Measurements from ENCODE around the gene CPAMD8.

The CPAMD8 gene

DNA sequence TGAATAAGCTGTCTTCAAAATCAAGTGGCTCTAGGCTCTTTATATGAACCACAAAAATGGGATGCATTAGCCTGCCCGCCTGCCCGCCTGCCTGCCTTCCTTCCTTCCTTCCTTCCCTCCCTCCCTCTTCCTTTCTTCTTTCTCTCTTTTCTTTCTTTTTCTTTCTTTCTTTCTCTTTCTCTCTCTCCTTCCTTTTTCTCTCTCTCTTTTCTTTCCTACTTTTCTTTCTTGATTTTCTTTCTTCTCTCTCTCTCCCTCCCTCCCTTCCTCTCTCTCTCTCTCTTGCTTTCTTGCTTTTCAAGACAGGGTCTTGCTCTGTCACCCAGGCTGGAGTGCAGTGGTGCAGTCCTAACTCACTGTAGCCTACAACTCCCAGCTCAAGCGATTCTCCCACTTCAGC lies 110.9 kb downstream of the CPAMD8 start:
- no peak for DNase-seq

DNA sequence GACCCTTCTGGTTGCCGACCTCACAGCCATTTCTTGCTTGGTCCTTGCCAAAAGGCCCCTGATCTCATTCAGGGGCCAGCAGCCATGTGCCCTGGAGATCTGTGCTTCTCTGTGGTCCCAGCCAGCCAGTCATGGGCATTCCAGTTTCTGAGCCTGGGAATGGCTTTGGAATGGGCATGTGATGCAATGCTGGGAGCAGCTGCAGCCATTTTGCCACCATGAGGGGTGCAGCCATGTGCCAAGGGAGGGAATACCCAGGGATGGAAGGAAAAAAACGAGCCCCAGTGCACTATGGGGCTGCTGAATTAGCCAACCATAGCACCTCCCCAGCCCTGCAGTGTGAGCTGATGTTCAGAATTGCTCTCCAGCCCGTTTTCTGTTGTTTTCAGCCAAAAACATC lies 111.5 kb downstream of the CPAMD8 start:
- no peak for DNase-seq

DNA sequence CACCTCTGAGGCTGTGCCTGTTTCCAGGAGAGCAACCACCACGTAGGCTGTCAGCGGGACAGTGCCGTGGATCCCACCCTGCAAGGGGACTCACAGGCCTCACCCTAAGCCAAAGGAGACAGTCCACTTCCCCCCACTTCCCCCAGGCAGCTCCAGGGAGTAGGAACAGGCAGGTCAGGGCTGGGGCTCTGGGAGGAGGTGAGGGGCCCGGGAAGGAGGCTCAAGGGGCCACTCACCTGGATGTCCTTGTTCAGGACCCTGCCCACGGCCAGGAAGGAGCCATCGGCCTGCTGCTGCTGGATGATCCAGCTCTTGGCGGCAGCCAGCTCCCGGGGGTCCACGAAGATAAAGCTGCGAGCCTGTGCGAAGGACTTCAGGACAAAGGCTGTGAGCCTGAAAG lies 112.2 kb downstream of the CPAMD8 start:
- no peak for DNase-seq

DNA sequence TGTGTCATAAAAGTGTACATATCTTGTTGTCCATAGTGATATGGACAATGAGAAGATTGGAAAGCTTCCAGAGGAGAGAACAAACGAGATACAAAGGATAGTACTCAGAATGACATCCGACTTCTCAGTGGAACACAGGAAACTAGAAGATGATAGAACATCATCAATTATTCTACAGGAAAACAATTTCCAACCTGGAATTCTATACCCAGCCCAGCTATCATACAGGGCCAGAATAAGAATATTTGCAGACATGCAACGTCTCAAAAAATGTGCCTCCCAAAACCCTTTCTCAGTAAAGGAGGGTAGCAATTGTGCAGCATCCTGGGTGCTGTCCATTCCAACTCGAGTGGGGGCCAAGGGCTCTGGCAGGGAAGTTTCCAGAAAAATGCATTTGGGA lies 113.8 kb downstream of the CPAMD8 start:
- no peak for DNase-seq

DNA sequence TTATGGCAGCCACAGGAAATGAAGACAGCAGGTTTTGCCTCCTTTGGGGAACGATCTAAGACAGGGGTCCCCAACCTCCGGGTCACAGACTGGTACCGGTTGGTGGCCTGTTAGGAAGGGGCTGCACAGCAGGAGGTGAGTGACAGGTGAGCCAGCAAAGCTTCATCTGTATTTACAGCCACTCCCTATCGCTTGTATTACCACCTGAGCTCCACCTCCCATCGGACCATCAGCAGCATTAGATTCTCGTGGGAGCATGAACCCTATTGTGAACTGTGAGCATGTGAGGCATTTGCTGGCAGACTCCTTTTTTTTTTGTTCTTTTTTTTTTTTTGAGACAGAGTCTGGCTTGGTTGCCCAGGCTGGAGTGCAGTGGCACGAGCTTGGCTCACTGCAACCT lies 115.6 kb downstream of the CPAMD8 start:
- no peak for DNase-seq

DNA sequence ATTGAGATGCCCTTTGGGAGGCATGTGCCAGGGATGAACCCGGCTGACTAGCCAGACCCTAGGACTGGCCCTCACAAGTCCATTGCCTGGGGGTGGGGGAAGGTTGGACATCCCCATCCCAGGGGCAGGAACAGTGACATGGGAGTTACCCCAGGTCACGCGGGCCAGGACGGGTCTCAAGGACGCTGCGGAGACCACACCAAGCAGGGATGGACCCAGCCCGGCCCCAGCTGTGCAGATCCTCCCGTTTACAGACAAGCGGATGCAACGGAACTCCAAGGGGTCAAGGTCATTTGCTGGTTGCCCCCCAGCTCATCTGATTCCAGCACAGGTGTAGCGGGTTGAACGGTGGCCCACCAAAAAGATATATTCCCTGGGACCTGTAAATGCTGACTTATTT lies 117.9 kb downstream of the CPAMD8 start:
- no peak for DNase-seq

DNA sequence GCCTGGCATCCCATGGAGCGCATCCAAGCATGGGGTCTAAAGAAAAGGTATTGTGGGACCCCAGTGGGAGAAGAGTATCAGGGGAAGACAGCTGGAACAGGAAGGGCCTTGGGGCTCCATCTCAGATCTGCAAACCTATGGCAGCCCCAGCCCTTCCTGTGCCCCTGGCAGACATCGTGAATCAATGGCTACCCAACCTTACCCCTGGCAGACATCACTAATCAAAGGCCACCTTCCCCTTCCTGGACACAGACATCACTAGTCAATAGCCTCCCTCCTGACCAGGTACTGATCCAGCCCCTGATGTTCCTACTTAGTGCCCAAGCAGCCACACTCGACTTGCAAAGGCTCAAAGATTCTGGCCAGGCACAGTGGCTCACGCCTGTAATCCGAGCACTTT lies 122.0 kb downstream of the CPAMD8 start:
- DNase-seq: no peak

DNA sequence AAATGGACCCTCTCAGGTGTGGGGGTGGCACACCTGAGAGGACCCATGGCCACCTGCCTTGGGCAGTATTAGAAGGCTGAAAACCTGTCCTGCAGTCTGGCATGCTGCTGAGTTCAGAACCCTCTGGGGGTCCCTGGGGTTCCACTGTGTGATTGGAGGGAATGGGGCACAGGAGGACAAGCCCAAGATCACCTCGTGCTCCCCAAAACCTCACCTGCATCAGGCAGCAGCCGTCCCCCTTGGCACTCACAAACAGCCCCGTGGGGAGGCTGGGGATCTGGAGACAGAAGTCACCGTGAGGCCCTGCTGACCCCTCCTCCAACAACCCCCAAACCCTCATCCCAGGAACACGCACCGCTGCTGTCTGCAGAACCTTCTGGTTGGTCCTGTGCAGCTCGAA lies 123.3 kb downstream of the CPAMD8 start:
- no peak for DNase-seq

DNA sequence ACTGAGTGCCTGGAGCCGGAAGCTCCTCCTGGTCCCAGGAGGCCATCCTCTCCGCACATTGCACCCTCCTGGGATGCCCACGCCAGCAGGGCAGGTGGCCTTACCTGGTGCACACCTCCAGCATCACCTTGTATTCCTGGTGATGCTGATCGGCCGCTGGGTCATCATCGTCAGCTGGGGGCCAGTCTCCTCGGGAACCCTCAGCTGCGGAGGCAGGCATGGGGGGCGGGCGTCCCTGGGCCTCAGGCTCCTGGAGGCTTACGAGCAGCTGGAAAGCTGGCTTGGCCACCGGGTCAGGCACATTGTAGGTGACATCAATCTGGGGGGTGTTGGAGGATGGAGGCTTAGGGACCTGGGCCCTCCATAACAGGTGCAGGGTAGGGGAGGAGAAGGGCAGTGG lies 124.1 kb downstream of the CPAMD8 start:
- DNase-seq: no peak

DNA sequence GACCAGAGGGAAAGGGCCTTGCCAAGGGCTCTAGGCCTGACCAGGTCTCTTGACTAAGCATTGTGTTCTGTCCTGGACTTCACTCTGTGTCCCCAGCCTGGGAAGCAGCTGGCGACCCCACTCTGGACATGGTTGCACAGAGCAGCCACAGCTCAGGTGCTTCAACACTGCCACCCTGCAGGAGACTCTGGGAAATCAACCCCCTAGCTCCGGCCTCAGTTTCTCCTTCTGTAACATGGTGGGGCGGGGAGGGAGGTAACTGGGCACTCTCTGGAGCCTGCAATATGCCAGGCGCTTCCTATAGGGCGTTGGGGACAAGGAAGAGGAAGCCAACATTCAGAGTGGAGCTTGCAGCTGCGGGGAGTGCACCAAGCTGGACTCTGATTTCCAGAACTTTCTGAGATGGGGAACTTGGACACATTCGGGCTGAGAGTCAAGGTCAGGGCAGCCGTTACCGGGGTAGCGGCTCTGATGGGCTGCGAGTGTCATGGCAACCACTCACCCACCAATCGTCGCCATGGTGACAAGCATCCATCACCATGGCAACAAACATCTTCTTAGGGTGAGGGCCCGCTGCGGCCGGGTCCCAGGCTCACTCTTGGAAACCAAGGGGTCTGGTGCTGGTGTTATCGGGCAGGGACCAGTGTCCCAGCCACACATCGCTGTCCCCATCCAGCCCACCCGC lies 125.0 kb downstream of the CPAMD8 start:
- DNase-seq: peak in 2 of 4 experiments; percentile 4 to 18

DNA sequence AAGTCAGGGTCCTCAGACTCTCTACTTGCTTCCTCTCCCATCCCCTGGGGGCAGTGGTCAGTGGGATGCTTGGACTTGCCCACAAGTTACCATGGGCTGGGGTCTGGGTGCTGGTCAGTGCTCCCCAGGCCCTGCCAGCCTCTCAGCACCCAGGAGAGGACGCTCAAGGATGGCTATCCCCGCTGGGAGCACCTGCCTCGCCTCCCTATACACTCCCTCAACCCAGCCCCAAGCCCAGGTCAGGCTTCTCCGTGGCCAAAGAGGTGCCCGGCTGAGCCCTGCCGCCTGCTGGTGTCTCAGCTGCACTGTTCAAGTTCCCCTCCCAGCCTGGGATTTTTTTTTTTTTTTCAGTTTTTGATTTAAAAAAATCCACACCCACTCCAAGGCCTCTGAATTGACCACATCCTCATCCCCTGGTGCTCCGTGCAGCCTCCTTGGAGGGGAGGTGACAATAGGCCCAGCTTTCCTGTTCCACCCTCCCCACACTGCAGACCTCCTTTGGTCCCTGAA lies 127.0 kb downstream of the CPAMD8 start:
- peak; percentile 75 to 88 (median 87) for DNase-seq

DNA sequence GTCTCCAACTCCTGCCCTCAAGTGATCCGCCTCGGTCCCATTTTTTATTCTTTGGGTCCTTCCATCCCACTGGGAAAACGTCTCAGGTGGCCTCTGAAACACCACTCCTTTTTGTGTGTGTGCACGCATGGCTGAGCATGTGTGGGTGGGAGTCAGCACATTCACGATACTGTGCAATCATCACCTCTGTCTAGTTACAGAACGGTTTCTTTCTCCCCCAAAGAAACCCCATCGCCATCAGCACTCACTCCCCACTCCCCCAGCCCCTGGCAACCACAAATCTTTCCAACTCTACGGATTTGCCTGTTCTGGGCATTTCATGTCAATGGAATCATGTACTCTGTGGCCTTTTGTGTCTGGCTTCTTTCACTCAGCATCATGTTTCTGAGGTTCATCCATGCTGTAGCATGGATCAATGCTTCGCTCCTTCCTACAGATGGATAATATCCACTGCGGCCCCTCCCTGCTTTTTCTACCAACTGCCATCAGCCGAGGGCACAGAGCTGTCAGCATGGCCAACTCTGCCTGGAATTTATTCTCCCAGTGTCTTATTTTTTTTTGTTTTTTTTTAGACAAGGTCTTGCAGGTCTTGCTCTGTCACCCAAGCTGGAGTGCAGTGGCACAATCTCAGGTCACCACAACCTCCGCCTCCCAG lies 128.1 kb downstream of the CPAMD8 start:
- DNase-seq: no peak

DNA sequence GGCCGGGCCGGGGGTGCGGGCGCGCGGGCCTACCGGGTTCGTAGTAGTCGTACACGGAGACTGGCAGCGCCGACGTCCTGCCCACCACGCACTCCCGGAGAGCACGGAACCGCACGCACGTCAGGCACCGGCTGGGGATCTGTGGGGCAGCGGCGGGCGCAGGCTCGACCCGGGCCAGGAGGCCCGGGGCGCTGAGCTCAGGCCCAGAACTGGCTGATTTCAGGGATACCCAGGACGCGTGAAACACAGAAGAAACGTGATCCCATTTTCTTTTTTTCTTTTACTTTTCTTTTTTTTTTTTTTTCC lies 128.8 kb downstream of the CPAMD8 start:
- DNase-seq: no peak

DNA sequence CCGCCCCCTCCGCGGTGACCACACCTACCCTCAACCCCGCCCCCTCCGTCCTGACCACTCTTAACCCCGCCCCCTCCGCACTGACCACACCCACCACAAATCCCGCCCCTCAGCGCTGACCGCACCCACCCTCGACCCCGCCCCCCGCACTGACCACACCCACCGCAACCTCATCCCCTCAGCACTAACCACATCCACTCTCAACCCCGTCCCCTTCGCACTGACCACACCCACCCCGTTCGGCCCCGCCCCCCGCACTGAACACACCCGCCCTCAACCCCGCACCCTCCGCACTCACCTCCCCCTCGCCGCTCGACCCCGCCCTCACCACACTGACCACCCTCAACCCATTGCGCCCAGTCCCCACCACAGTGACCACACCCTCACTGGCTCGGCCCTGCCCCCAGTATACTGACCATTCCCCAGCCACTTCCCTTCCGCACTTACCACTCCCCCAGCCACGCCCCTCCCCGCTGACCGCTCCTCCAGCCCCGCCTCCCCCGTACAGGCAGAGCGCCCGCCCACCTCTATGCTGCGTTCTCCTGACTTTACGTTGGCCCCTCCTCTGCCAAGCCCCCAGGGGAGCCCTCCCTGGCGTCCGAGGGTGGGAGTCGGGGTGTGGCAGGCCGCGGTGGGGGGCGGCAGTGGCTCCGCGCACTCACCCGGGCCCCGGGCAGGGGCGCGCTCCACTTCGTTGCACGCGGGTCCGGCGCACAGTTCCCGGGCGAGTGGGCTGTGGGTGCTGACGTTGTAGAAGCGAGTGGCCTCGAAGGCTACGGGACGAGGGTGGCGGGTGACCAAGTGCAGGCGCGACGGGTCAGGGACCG lies 129.4 kb downstream of the CPAMD8 start:
- DNase-seq: peak; percentile 95 to 99 (median 96)

DNA sequence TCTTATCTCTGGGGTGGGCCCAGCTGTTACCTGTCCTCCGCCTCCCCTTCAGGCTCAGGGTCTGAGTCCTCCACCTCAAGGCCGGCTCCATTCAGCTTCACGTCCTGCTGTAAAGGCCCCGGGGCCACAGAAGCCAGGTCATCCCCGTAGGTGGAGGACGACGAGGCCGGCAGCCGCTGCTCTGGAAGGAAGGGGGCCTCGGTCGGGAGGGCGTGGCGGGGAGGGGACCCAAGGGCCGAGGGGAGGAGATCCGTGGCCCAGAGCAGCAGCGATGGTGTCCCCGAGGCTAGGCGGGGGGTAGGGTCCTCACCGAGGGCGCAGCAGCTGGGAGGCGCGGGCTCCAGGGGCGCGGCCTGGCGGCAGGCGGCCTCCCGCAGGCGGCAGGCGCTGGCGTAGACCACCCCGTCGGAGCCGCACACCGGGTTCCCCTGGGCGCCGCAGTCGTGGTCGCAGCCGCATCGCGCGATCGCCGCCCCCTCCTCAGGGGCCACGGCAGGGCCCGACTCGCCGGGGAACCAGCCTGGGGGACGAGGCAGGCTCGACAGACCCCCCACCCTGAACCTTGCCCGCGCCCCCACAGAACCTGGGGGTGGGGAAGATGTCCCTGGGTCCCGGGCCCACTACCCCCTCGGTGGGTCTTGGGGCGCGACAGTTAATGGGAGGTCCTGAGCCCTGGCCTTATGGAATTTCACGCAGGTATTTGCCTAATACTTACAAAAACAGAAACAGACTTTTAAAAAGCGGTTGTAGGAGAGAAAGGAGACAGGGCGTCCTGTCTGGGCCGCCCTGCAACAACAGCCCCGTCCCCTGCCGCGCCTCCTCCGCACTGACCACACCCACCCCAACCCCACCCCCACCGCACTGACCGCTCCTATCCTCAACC lies 130.2 kb downstream of the CPAMD8 start:
- DNase-seq: peak in 2 of 4 experiments; percentile 32 to 38

DNA sequence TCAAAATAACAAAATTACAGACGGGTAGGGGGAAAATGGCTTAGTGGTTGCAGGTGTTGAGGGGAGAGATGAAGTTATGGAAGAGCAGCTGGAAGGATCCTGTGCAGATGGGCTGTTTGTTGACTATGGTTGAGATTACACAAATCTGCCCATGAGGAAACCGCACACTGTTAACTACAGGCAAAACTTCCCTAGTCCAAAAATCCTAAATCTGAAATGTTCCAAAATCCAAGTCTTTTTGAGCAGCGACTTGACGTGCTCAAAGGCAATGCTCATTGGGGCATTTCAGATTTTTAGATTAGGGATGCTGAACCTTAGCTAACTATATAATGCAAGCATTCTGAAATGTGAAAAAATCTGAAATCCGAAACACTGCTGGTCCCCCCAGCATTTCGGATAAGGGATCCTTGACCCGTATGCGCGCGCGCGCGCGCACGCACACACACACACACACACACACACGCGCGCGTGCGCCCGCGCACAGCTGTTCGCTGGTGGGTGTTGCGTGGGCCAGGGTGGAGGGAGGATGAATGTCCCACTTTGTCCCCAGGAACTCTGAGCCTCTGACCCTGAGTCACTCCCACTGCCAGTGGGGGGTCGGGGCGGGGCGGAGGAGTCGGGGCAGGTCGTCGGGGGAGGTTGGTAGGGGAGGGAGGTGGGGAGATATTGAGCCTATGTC lies 131.0 kb downstream of the CPAMD8 start:
- peak in 2 of 4 experiments; percentile 11 to 35 for DNase-seq

DNA sequence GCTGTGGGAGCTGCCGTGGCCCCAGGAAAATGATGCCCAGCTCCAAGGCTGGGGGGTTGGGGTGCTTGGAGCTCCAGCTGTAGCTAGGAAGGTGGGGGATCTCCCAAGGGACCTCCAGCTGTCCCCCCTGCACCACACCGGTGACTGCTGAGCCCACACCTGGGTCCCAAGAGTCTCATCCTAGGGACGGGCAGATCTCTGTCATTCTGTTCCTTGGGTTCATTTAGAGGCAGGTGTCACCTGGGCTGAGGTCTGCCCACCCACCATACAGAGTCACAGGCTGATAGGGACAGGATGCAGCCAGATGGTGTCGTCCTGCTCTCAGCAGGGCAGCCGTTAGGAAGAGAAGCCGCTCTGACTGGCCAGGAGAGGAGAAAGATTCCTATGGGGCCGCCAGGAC lies 132.5 kb downstream of the CPAMD8 start:
- no peak for DNase-seq

DNA sequence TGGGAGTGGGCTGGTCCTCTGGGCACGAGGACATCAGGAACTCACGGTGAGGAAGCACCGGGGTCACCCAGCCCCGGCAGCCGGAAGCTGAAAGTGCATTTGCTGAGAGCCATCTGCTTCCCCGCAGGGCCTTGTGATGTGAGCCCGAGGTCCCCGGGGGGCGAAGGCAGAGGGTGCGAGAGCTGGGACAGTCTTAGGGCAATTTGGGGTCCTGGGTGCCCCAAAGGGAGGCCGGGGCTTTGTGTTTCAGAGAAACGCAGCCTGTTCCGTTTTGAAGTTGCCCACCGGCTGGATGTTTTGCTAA lies 133.0 kb downstream of the CPAMD8 start:
- DNase-seq: peak in 3 of 4 experiments; percentile 24 to 54 (median 41)

DNA sequence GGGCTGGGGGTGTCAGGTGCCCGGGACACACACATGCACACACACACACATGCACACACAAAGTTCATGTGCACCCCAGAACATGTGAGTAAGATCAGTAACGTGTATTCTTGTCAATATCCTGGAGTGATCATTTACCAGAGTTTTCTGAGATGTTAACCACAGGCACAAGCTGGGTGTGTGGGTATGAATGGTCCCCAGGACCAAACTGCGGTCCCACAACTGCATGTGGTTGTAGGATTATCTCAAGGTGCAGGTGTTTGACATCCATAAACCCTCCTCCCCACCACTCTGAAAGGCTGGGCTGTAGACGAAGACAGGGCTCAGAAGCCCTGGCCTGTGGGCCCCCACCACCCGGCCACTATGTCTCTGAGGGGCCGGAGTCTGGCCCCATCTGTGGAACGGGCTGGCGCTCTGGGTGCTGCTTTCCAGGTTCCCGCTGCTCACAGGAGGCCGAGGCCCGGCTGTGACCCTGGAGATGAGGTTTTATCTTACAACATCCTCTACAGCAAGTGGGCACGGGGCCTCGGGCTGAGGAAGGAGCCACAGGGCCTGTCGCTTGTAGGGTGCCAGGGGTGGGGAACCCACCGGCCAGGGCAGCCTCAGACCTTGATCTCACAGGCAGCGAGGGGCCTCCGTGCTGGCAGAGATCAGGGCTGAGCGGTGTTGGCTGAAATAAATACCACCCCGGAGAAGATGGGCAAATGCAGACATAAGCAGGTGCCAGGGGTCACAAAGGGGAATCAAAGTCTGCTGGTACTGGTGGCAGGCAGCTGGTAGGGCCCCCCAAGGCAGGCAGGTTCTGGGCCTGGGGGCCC lies 133.5 kb downstream of the CPAMD8 start:
- DNase-seq: no peak

DNA sequence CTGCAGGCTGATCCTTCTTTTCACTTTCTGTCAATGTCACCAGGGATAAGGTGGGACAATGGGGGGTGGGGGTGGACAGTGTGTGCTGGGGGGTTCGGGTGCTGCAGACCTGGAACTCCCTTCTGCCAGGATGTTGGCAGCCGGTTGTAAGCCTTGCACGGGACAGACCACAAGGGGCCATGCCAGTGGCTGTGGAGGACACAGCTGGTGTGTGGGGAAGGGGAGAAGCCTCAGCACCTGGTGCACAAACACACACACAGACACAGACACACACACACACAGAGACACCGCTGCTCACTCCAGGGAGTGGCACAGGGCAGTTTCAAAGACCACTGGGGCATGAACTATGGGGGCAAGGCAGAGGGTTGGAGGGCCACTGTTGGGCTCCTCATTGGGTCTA lies 134.2 kb downstream of the CPAMD8 start:
- DNase-seq: no peak

DNA sequence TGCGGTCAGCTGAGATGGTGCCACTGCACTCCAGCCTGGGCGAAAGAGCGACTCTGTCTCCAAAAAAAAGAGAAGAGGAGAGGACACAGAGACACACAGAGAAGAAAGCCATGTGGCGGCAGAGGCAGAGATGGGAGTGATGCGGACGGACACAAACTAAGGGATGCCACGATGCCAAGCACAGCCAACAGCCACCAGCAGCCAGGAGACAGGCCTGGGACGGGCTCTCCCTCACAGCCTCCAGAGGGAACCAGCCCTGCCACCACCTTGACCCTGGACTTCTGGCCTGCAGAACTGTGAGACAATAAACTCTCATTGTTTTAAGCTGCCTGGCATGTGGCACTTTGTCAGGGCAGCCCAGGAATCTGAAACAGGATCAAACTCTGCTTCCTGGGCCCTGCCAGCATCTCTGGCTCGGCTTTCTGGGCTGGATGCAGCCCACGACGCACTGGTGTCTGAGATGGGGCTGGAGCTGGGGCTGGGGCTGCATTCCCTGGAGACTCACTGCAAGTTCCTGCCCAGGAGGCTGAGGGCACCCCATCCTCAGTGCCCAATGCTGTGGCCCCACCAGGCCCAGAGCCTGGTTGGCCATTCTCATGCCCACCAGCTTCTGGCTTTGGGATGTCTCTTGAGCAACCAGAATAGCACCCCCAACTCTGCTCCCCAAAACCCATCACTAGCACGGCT lies 134.8 kb downstream of the CPAMD8 start:
- no peak for DNase-seq

Measured in suppressor macrophage (primary cell).